ENCODE data around the gene IL9R.
"Not testable (repeated sequence)": the region's sequence is repeated elsewhere in the genome, so short reads cannot be mapped to it uniquely, and the experiment has no call there.

The IL9R gene

DNA sequence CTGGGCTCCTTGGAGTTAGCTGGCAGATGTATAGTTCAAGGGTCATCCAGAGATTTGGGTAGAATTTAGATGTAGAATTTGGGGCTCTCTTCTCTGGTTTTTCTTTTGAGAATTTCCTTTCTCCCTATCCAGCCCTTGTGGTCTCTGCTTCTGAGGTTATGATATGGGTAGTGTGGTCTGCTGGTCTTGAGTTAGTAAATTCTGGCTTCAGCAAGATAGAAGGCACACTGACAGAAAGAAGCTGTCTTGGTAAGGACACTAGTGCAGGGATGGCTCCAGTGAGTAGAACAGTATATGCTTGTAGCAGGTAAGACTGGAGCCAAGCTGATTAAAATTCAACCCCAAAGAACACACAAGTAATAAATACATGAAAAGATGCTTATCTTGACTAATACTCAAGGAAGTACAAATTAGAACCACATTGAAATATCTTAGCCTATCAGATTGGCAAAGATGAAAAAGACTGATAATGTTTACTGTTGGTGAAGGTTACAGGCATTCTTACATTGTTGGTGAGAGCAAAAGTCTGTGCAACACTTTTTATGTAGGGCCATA is 2.1 kb upstream of the IL9R start:
- TF ChIP-seq, protein P1, sequence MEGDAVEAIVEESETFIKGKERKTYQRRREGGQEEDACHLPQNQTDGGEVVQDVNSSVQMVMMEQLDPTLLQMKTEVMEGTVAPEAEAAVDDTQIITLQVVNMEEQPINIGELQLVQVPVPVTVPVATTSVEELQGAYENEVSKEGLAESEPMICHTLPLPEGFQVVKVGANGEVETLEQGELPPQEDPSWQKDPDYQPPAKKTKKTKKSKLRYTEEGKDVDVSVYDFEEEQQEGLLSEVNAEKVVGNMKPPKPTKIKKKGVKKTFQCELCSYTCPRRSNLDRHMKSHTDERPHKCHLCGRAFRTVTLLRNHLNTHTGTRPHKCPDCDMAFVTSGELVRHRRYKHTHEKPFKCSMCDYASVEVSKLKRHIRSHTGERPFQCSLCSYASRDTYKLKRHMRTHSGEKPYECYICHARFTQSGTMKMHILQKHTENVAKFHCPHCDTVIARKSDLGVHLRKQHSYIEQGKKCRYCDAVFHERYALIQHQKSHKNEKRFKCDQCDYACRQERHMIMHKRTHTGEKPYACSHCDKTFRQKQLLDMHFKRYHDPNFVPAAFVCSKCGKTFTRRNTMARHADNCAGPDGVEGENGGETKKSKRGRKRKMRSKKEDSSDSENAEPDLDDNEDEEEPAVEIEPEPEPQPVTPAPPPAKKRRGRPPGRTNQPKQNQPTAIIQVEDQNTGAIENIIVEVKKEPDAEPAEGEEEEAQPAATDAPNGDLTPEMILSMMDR (IDR thresholded peaks at IDR 0.05; ENCODE audit: insufficient read depth, low read length, poor library complexity, severe bottlenecking), result no peak
- no peak for TF ChIP-seq EZH2phosphoT487 (conservative IDR thresholded peaks at IDR 0.05; ENCODE audit: low read length)
- Histone ChIP-seq H3K79me2 (ENCODE audit: insufficient read depth, low read length) (no peaks in the 10 kb centered on the region), H3K4me2 (ENCODE audit: low read depth, low read length, poor library complexity, severe bottlenecking) (no peak overlapping the region), H3K9ac (ENCODE audit: low read length) (no peak overlapping the region), H3K27ac (ENCODE audit: low read depth, low read length) (no peak overlapping the region), H3K36me3 (ENCODE audit: low read length) (no peaks in the 10 kb centered on the region), H3K9me2 (replicated peaks; ENCODE audit: insufficient read depth, low read length) (no peaks in the 10 kb centered on the region), H3F3A (ENCODE audit: insufficient read depth) (no peaks in the 10 kb centered on the region), H3K9me3 (ENCODE audit: insufficient read depth, low read length) (no peaks in the 10 kb centered on the region), H2AFZ (ENCODE audit: low read depth, low read length, severe bottlenecking) (no peak overlapping the region), H3K27me3 (ENCODE audit: low read length) (no peaks in the 10 kb centered on the region), H3K4me3 (ENCODE audit: insufficient read depth, low read length, poor library complexity, severe bottlenecking) (no peak overlapping the region), H4K20me1 (ENCODE audit: low read depth, low read length) (no peaks in the 10 kb centered on the region)

DNA sequence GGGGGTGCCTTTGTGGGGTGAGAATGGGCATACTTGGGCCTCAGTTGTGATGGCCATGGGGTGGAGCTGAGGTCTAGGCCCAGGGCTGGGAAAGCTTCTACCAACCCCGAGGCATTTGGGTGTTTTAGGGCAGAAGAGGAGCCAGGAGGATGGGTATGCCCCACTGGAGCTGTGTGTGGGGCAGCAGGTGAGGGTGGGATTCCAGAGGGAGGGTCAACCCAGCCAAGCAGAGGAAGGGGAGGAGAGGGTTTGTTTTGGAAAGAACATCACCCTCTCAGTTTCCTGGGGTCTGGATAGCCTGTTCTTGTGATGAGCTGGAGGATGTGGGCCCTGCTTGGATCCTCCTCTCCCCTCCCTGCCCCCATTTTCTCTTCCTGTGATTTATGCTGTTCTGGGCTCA is 620 bp downstream of the IL9R start:
- no peak overlapping the region for H3K4me2 ChIP-seq (ENCODE audit: low read depth, low read length, poor library complexity, severe bottlenecking)
- H3K9me2 ChIP-seq (replicated peaks; ENCODE audit: insufficient read depth, low read length), result no peaks in the 10 kb centered on the region
- no peak overlapping the region for H3K9ac ChIP-seq (ENCODE audit: low read length)
- no peaks in the 10 kb centered on the region for H3K9me3 ChIP-seq (ENCODE audit: insufficient read depth, low read length)
- no peaks in the 10 kb centered on the region for H3F3A ChIP-seq (ENCODE audit: insufficient read depth)
- H3K36me3 ChIP-seq (ENCODE audit: low read length), result no peaks in the 10 kb centered on the region
- no peaks in the 10 kb centered on the region for H4K20me1 ChIP-seq (ENCODE audit: low read depth, low read length)
- no peaks in the 10 kb centered on the region for H3K79me2 ChIP-seq (ENCODE audit: insufficient read depth, low read length)
- H2AFZ ChIP-seq (ENCODE audit: low read depth, low read length, severe bottlenecking), result no peak overlapping the region
- no peaks in the 10 kb centered on the region for H3K27me3 ChIP-seq (ENCODE audit: low read length)
- H3K27ac ChIP-seq (ENCODE audit: low read depth, low read length), result no peak overlapping the region
- TF ChIP-seq EZH2phosphoT487 (conservative IDR thresholded peaks at IDR 0.05; ENCODE audit: low read length), result no peak
- TF ChIP-seq, protein P1 (IDR thresholded peaks at IDR 0.05; ENCODE audit: insufficient read depth, low read length, poor library complexity, severe bottlenecking), result no peak
- H3K4me3 ChIP-seq (ENCODE audit: insufficient read depth, low read length, poor library complexity, severe bottlenecking), result no peak overlapping the region

DNA sequence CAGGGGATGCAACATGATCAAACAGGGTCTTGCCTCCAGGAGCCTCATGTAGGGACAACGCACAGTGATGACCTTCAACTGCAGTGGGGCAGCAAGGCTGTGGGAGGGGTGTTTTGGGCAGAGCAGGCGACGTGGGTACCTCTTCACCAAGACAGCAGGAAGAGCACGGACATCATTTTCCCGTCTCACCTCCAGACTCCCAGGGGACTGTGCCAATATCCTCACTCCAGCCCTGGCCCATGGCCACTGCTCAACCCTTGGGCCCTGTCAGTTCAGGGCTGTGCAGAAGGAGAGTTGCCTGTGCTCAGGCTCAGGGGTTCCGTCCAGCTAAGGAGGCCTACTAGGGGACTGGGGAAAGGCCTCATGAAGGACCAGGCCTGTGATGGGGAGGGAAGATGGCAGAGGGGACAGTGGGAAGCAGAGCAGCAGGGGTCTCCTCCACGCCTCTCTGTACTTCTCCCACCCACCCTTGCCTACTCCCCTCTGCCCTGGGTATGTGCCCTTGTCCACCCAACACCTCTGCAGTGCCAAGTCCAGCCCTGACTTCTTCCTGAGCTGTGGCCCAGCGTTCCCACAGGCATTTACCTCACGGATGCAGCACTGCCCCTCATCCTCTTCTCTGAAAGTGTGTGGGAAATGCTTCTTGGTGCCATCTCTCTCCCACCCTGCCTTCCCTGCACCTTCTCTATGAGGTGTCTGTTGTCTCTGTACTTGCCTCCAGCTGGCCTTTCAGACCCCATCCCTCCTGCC is 1.4 kb downstream of the IL9R start:
- Histone ChIP-seq H3K36me3 (ENCODE audit: low read length) (no peaks in the 10 kb centered on the region), H3K27me3 (ENCODE audit: low read length) (no peaks in the 10 kb centered on the region), H3K4me3 (ENCODE audit: insufficient read depth, low read length, poor library complexity, severe bottlenecking) (no peak overlapping the region), H3F3A (ENCODE audit: insufficient read depth) (no peaks in the 10 kb centered on the region), H3K9me3 (ENCODE audit: insufficient read depth, low read length) (no peaks in the 10 kb centered on the region), H3K4me2 (ENCODE audit: low read depth, low read length, poor library complexity, severe bottlenecking) (no peak overlapping the region), H3K9me2 (replicated peaks; ENCODE audit: insufficient read depth, low read length) (no peaks in the 10 kb centered on the region), H3K9ac (ENCODE audit: low read length) (no peak overlapping the region), H2AFZ (ENCODE audit: low read depth, low read length, severe bottlenecking) (no peak overlapping the region), H3K79me2 (ENCODE audit: insufficient read depth, low read length) (no peaks in the 10 kb centered on the region), H4K20me1 (ENCODE audit: low read depth, low read length) (no peaks in the 10 kb centered on the region), H3K27ac (ENCODE audit: low read depth, low read length) (no peak overlapping the region)
- TF ChIP-seq, protein P1 (IDR thresholded peaks at IDR 0.05; ENCODE audit: insufficient read depth, low read length, poor library complexity, severe bottlenecking), result no peak
- TF ChIP-seq EZH2phosphoT487 (conservative IDR thresholded peaks at IDR 0.05; ENCODE audit: low read length), result no peak

DNA sequence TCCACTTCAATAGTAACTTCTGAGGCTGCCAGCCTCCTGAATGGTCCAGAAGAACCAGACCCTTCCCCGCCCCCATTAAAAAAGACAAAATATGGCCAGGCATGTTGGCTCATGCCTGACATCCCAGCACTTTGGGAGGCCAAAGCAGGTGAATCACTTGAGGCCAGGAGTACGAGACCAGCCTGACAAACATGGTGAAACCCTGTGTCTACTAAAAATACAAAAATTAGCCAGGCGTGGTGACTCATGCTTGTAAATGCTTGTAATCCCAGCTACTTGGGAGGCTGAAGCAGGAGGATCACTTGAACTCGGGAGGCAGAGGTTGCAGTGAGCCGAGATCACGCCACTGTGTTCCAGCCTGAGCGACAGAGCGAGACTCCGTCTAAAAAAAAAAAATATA is 2.3 kb downstream of the IL9R start:
- H4K20me1 ChIP-seq (ENCODE audit: low read depth, low read length); H3K27ac ChIP-seq (ENCODE audit: low read depth, low read length); H3K36me3 ChIP-seq (ENCODE audit: low read length); H3K27me3 ChIP-seq (ENCODE audit: low read length); H3K9ac ChIP-seq (ENCODE audit: low read length); H3F3A ChIP-seq (ENCODE audit: insufficient read depth); H3K9me2 ChIP-seq (replicated peaks; ENCODE audit: insufficient read depth, low read length); H3K79me2 ChIP-seq (ENCODE audit: insufficient read depth, low read length); H3K4me2 ChIP-seq (ENCODE audit: low read depth, low read length, poor library complexity, severe bottlenecking); H3K4me3 ChIP-seq (ENCODE audit: insufficient read depth, low read length, poor library complexity, severe bottlenecking); H2AFZ ChIP-seq (ENCODE audit: low read depth, low read length, severe bottlenecking); H3K9me3 ChIP-seq (ENCODE audit: insufficient read depth, low read length): not testable (repeated sequence)
